Neural progenitor cell (in vitro differentiated cells): ENCODE data around the gene POU5F1. TPM values are rescaled to one million over a fixed set of nuclear protein-coding genes. Genes with fewer than 3 reads are reported as not detected.
"Not testable (repeated sequence)": the region's sequence is repeated elsewhere in the genome, so short reads cannot be mapped to it uniquely, and the experiment has no call there.

Experiments used
- DNase-seq: peaks from one replicate; pipeline ENCODE4 v3.0.0-alpha.2; 2016; ENCODE audit warnings: low spot score
- H2AFZ ChIP-seq: fragments of 200-600 bp; sonication (generic); replicated peaks from 2 replicates; pipeline ENCODE4 v1.6.1; 2016; ENCODE audit warnings: antibody characterized with exemption
- H3F3A ChIP-seq: fragments of 200-600 bp; sonication (generic); 2 replicates; pipeline ENCODE4 v1.6.1; 2016; ENCODE audit warnings: antibody characterized with exemption, low read depth
- H3K27ac ChIP-seq: fragments of 200-600 bp; sonication (generic); 2 replicates; pipeline ENCODE4 v1.5.1; 2016; ENCODE audit warnings: mild to moderate bottlenecking
- H3K27me3 ChIP-seq: fragments of 200-600 bp; sonication (generic); 2 replicates; pipeline ENCODE4 v1.6.1; 2016; ENCODE audit warnings: mild to moderate bottlenecking, moderate library complexity
- H3K36me3 ChIP-seq: fragments of 200-600 bp; sonication (generic); 2 replicates; pipeline ENCODE4 v1.5.1; 2016
- H3K4me1 ChIP-seq: fragments of 200-600 bp; sonication (generic); 2 replicates; pipeline ENCODE4 v1.6.1; 2016; ENCODE audit warnings: mixed run types
- H3K4me2 ChIP-seq: fragments of 200-600 bp; sonication (generic); 2 replicates; pipeline ENCODE4 v1.6.1; 2016
- H3K4me3 ChIP-seq: fragments of 200-600 bp; sonication (generic); 2 replicates; pipeline ENCODE4 v1.5.1; 2016
- H3K79me2 ChIP-seq: fragments of 200-600 bp; sonication (generic); 2 replicates; pipeline ENCODE4 v1.6.1; 2016; ENCODE audit warnings: low read depth
- H3K9ac ChIP-seq: fragments of 200-600 bp; sonication (generic); 2 replicates; pipeline ENCODE4 v1.6.1; 2016
- H3K9me3 ChIP-seq: fragments of 200-600 bp; sonication (generic); 2 replicates; pipeline ENCODE4 v1.5.1; 2016; ENCODE audit warnings: low read depth
- H4K20me1 ChIP-seq: fragments of 200-600 bp; sonication (generic); 2 replicates; pipeline ENCODE4 v1.6.1; 2016; ENCODE audit warnings: low read depth
- H3K27ac Mint-ChIP-seq: 3 replicates; pipeline ENCODE4 v1.8.0; 2021; ENCODE audit warnings: mixed read lengths
- H3K27me3 Mint-ChIP-seq: 2 replicates; pipeline ENCODE4 v1.8.0; 2022; ENCODE audit warnings: low read depth, mild to moderate bottlenecking, inconsistent platforms, moderate library complexity, mixed read lengths; ENCODE audit not compliant: insufficient read depth
- H3K36me3 Mint-ChIP-seq: 3 replicates; pipeline ENCODE4 v1.8.0; 2021; ENCODE audit warnings: mixed read lengths
- H3K4me1 Mint-ChIP-seq: 3 replicates; pipeline ENCODE4 v1.8.0; 2021; ENCODE audit warnings: mixed read lengths
- H3K4me3 Mint-ChIP-seq: 3 replicates; pipeline ENCODE4 v1.8.0; 2021; ENCODE audit warnings: mild to moderate bottlenecking, moderate library complexity, mixed read lengths
- H3K9me3 Mint-ChIP-seq: 3 replicates; pipeline ENCODE4 v1.8.0; 2020; ENCODE audit warnings: mixed read lengths
- EZH2 ChIP-seq: fragments of 200-600 bp; sonication (generic); IDR thresholded peaks from 2 replicates; pipeline ENCODE4 v1.6.1; 2017; ENCODE audit warnings: antibody characterized with exemption, mild to moderate bottlenecking, moderate library complexity
- EZH2phosphoT487 ChIP-seq: fragments of 200-600 bp; sonication (generic); IDR thresholded peaks from 2 replicates; pipeline ENCODE4 v1.6.1; 2017; ENCODE audit warnings: antibody characterized with exemption
- total RNA-seq: library from RNA; depleted of rRNA; stranded (reverse); fragments of >200 nt; gene quantifications from 2 replicates; pipeline ENCODE4 v1.2.3, GENCODE V29; 2015; ENCODE audit warnings: low replicate concordance
- TF ChIP-seq, protein P1 (sequence below): fragments of 200-600 bp; sonication (generic); IDR thresholded peaks from 2 replicates; pipeline ENCODE4 v1.5.1; 2017; ENCODE audit warnings: antibody characterized with exemption, mild to moderate bottlenecking

Gene POU5F1
- total RNA-seq, 1 donor from 2014 or later = 17.4 TPM

DNA sequence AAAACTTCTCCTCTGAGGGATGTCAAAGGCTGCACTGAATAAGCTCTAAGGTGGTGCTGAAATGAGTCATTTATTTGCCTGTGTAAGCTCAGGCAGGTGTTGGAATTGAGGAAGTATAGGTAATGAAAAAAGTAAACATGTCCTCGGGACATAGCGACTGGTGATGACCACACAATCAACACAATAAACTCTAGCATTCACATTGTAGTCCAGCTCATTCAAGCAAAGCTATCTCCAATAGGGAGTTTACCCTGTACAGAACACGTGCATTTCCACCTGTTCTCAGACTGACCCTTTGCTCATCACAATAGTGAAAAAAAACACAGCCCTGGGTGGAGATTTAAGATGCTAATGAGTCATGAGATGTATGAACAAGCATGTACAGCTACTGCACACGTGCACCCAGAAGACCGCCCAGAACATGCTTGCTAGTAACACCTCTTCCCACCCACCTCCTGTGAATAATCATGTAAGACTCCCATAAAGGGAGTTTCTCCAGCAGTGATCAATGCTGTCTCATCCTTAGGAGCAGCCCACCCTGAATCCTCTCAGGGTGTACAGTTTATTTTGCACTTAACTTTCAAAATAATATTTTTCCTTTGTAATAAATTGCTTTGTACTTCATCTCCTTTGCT lies 33.0 kb upstream of the POU5F1 start:
- H3F3A ChIP-seq = peaks cover 6% of the 10 kb centered on the region
- Mint-ChIP-seq H3K4me1 (peaks cover 29% of the 10 kb centered on the region), H3K27ac (peak overlapping the region; percentile 37), H3K36me3 (no peaks in the 10 kb centered on the region), H3K27me3 (no peaks in the 10 kb centered on the region), H3K9me3 (no peaks in the 10 kb centered on the region), H3K4me3 (no peak overlapping the region)
- H3K79me2 ChIP-seq = no peaks in the 10 kb centered on the region
- H3K4me2 ChIP-seq = peak overlapping the region; percentile 1
- no peaks in the 10 kb centered on the region for H3K36me3 ChIP-seq
- H2AFZ ChIP-seq = no peak overlapping the region
- no peak for DNase-seq
- H3K4me1 ChIP-seq = peaks cover 19% of the 10 kb centered on the region
- H3K9ac ChIP-seq = no peak overlapping the region
- H3K4me3 ChIP-seq = no peak overlapping the region
- H3K27me3 ChIP-seq = no peaks in the 10 kb centered on the region
- no peak overlapping the region for H3K27ac ChIP-seq
- TF ChIP-seq, protein P1, sequence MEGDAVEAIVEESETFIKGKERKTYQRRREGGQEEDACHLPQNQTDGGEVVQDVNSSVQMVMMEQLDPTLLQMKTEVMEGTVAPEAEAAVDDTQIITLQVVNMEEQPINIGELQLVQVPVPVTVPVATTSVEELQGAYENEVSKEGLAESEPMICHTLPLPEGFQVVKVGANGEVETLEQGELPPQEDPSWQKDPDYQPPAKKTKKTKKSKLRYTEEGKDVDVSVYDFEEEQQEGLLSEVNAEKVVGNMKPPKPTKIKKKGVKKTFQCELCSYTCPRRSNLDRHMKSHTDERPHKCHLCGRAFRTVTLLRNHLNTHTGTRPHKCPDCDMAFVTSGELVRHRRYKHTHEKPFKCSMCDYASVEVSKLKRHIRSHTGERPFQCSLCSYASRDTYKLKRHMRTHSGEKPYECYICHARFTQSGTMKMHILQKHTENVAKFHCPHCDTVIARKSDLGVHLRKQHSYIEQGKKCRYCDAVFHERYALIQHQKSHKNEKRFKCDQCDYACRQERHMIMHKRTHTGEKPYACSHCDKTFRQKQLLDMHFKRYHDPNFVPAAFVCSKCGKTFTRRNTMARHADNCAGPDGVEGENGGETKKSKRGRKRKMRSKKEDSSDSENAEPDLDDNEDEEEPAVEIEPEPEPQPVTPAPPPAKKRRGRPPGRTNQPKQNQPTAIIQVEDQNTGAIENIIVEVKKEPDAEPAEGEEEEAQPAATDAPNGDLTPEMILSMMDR = no peak
- TF ChIP-seq EZH2phosphoT487 (no peak), EZH2 (no peak)
- H3K9me3 ChIP-seq = no peaks in the 10 kb centered on the region
- H4K20me1 ChIP-seq = no peaks in the 10 kb centered on the region

DNA sequence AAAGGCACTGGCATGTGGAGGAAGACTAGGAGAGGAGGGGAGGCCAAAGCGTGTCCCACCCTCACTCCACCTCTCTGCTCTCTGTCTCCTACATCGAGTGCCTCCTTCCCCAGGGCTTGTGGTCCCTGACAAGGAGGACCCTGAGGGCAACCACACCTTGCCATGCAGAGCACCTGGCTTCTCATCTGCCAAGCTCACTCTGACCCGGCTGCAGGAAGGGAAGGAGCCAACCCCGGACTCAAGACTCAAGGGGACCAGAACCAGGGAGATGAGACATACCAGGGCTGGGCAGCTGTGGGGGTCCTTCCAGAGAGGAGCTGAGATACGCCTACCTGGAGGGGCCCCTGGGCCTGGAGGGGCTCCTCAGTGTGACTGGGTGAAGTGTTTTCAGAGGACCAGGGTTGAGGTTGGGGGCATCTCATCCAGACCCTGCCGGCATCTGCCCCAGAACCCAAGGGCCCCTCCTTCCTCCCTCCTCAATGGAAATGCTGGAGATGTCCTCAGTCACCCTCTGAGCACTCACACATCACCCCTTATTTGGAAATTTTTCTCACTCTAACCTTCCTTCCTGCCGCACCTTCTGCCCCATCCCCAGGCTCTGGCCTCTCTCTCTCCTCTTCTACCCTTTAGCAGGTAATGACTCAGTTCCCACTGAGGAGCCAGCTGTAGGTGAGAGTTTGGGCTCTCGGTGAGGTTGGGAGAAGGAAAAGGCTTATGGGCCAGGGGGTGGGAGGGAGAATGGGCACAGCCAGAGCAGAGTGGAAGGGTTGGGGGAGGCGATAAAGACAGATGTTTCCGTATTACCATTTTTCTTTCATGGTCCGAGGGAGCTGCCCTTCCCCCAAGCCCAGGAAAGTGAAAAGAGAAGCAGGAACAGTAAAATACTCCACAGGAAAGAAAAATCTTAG lies 32.0 kb upstream of the POU5F1 start:
- H3F3A ChIP-seq = no peaks in the 10 kb centered on the region
- H3K27me3 ChIP-seq = no peaks in the 10 kb centered on the region
- no peak for DNase-seq
- H3K9me3 ChIP-seq = no peaks in the 10 kb centered on the region
- no peak overlapping the region for H3K4me3 Mint-ChIP-seq
- H3K4me3 ChIP-seq = no peak overlapping the region
- no peaks in the 10 kb centered on the region for H3K9me3 Mint-ChIP-seq
- H3K27ac Mint-ChIP-seq = no peak overlapping the region
- H3K9ac ChIP-seq = no peak overlapping the region
- TF ChIP-seq EZH2phosphoT487 = no peak
- TF ChIP-seq, protein P1 = no peak
- peaks cover 22% of the 10 kb centered on the region for H3K4me1 Mint-ChIP-seq
- H3K36me3 Mint-ChIP-seq = no peaks in the 10 kb centered on the region
- H3K79me2 ChIP-seq = no peaks in the 10 kb centered on the region
- no peak overlapping the region for H3K4me2 ChIP-seq
- no peaks in the 10 kb centered on the region for H3K27me3 Mint-ChIP-seq
- H4K20me1 ChIP-seq = no peaks in the 10 kb centered on the region
- H2AFZ ChIP-seq = no peak overlapping the region
- no peaks in the 10 kb centered on the region for H3K36me3 ChIP-seq
- H3K4me1 ChIP-seq = peaks cover 13% of the 10 kb centered on the region
- no peak overlapping the region for H3K27ac ChIP-seq

DNA sequence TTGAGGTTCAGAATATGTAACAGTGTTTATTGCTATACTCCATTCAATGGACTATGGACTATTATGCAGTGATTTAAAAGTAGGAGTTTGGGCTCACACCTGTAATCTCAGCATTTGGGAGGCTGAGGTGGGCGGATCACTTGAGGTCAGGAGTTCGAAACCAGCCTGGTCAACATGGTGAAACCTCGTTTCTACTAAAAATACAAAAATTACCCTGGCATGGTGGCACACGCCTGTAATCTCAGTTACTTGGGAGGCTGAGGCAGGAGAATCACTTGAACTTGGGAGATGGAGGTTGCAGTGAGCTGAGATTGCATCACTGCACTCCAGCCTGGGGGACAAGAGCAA lies 28.6 kb upstream of the POU5F1 start:
- not testable (repeated sequence) for H3K36me3 Mint-ChIP-seq, H3K4me3 ChIP-seq, H3K36me3 ChIP-seq, H2AFZ ChIP-seq, DNase-seq, H3F3A ChIP-seq, H3K79me2 ChIP-seq, H3K9me3 ChIP-seq, H4K20me1 ChIP-seq, H3K27me3 ChIP-seq, H3K9ac ChIP-seq, H3K4me2 ChIP-seq, H3K27ac ChIP-seq, H3K9me3 Mint-ChIP-seq, H3K27ac Mint-ChIP-seq, H3K4me3 Mint-ChIP-seq, H3K27me3 Mint-ChIP-seq
- peaks cover 13% of the 10 kb centered on the region for H3K4me1 ChIP-seq
- peaks cover 22% of the 10 kb centered on the region for H3K4me1 Mint-ChIP-seq
